ENCODE results near the gene HOXD11.

Gene HOXD11

GRCh38 chr2:176124110-176124946 lies 17.2 kb downstream of the HOXD11 start:
- no peak overlapping the region for H3K4me3 ChIP-seq (ENCODE audit: low read depth, low read length)
- no peak for DNase-seq (ENCODE audit: low read depth)
- no peak for TF ChIP-seq CTCF (IDR thresholded peaks at IDR 0.05; ENCODE audit: low read depth, low read length, missing control alignments)

- DNase-seq (ENCODE audit: low read depth), result no peak
- no peak for TF ChIP-seq CTCF (IDR thresholded peaks at IDR 0.05; ENCODE audit: low read depth, low read length, missing control alignments)
- H3K4me3 ChIP-seq (ENCODE audit: low read depth, low read length), result no peak overlapping the region
These were observed 18.1 kb downstream of the HOXD11 start for GRCh38 chr2:176124947-176125771.

GRCh38 chr2:176125772-176126054 lies 18.6 kb downstream of the HOXD11 start:
- no peak for TF ChIP-seq CTCF (IDR thresholded peaks at IDR 0.05; ENCODE audit: low read depth, low read length, missing control alignments)
- H3K4me3 ChIP-seq (ENCODE audit: low read depth, low read length), result no peak overlapping the region
- DNase-seq (ENCODE audit: low read depth), result no peak

- peak; percentile 70 for TF ChIP-seq CTCF (IDR thresholded peaks at IDR 0.05; ENCODE audit: low read depth, low read length, missing control alignments)
- no peak for DNase-seq (ENCODE audit: low read depth)
- no peak overlapping the region for H3K4me3 ChIP-seq (ENCODE audit: low read depth, low read length)
These were observed 20.1 kb downstream of the HOXD11 start for GRCh38 chr2:176126929-176127773.

- H3K4me3 ChIP-seq (ENCODE audit: low read depth, low read length), result no peak overlapping the region
- no peak for DNase-seq (ENCODE audit: low read depth)
- TF ChIP-seq CTCF (IDR thresholded peaks at IDR 0.05; ENCODE audit: low read depth, low read length, missing control alignments), result no peak
These were observed 20.6 kb downstream of the HOXD11 start for GRCh38 chr2:176127774-176128072.

GRCh38 chr2:176128172-176128981 lies 21.3 kb downstream of the HOXD11 start:
- DNase-seq (ENCODE audit: low read depth), result no peak
- TF ChIP-seq CTCF (IDR thresholded peaks at IDR 0.05; ENCODE audit: low read depth, low read length, missing control alignments), result no peak
- H3K4me3 ChIP-seq (ENCODE audit: low read depth, low read length), result no peak overlapping the region

Measured in GM12864 (cell line).